GM10248 (cell line): ENCODE results near the gene ATG5.

Experiments
- CTCF ChIA-PET: fragments of 300-600 bp; sonication (Branson Sonifier 250); formaldehyde crosslinking; extraction: SDS; loops from one replicate; lab custom pipeline; 2021; ENCODE audit warnings: antibody characterized with exemption; lab: Yijun Ruan, JAX
- POLR2A ChIA-PET: fragments of 350-650 bp; sonication (Branson Sonifier 250); formaldehyde crosslinking; extraction: SDS; loops from one replicate; lab custom pipeline; 2020; ENCODE audit warnings: antibody characterized with exemption; lab: Yijun Ruan, JAX
- DNase-seq: peaks from one replicate; pipeline ENCODE4 v3.0.0; 2012; ENCODE audit errors: extremely low spot score
- CTCF ChIP-seq: IDR thresholded peaks from 2 replicates; pipeline ENCODE4 v1.5.1; 2012; ENCODE audit warnings: mild to moderate bottlenecking, low read depth; ENCODE audit errors: extremely low read depth, missing control alignments, control extremely low read depth

The ATG5 gene

GRCh38 chr6:106163446-106163965 lies 162.1 kb downstream of the ATG5 start:
- peak; percentile 40 for DNase-seq
- ChIA-PET CTCF (interaction anchor here (0.9 to 3.0 kb wide), 10 partner anchors 10 to 680 kb away, joined by 3 to 9 read pairs (median 4); no protein-coding TSS in a partner anchor), POLR2A (interaction anchor here (1.2 to 2.2 kb wide), 3 partner anchors 17 to 22 kb away, joined by 3 to 11 read pairs (median 6); no protein-coding TSS in a partner anchor)
- peak; percentile 3 for TF ChIP-seq CTCF

- POLR2A ChIA-PET = interaction anchor here (1.2 to 2.2 kb wide), 2 partner anchors 19 to 22 kb away, joined by 3 to 11 read pairs; no protein-coding TSS in a partner anchor
- CTCF ChIA-PET = interaction anchor here (0.9 to 3.0 kb wide), 10 partner anchors 9 to 679 kb away, joined by 3 to 9 read pairs (median 4); no protein-coding TSS in a partner anchor
- no peak for TF ChIP-seq CTCF
- DNase-seq = no peak
Observed at GRCh38 chr6:106162921-106163320, 162.6 kb downstream of the ATG5 start.

- no peak for TF ChIP-seq CTCF
- ChIA-PET POLR2A (no interaction called here), CTCF (interaction anchor here (1.7 to 2.6 kb wide), 4 partner anchors 10 to 61 kb away, joined by 4 to 9 read pairs (median 6); no protein-coding TSS in a partner anchor)
- no peak for DNase-seq
Observed at GRCh38 chr6:106161893-106162292, 163.7 kb downstream of the ATG5 start.

- DNase-seq = no peak
- TF ChIP-seq CTCF = no peak
- CTCF ChIA-PET = interaction anchor here (1.1 to 2.6 kb wide), 4 partner anchors 10 to 62 kb away, joined by 4 to 7 read pairs (median 4); no protein-coding TSS in a partner anchor
- POLR2A ChIA-PET = no interaction called here
Observed at GRCh38 chr6:106161311-106161874, 164.2 kb downstream of the ATG5 start.

GRCh38 chr6:106160189-106160588 lies 165.4 kb downstream of the ATG5 start:
- CTCF ChIA-PET = interaction anchor here (1.1 to 2.6 kb wide), 3 partner anchors 12 to 63 kb away, joined by 4 to 7 read pairs (median 4); no protein-coding TSS in a partner anchor
- POLR2A ChIA-PET = no interaction called here
- no peak for TF ChIP-seq CTCF
- no peak for DNase-seq

- TF ChIP-seq CTCF = no peak
- POLR2A ChIA-PET = no interaction called here
- no peak for DNase-seq
- CTCF ChIA-PET = interaction anchor here (0.8 kb wide), 1 partner anchor 23 kb away, joined by 4 read pairs; no protein-coding TSS in a partner anchor
Observed at GRCh38 chr6:106159531-106159940, 166.0 kb downstream of the ATG5 start.
